GM11168 (cell line): Measurements from ENCODE around the gene DHX34.
"Not testable (repeated sequence)": the region's sequence is repeated elsewhere in the genome, so short reads cannot be mapped to it uniquely, and the experiment has no call there.

ENCODE experiments used
- in situ Hi-C: fragments of 300-500 bp; cut with MboI; formaldehyde crosslinking; loops from one replicate; pipeline ENCODE4 v1.12.0; 2022; ENCODE audit warnings: low sequenced_read_pairs; ENCODE audit not compliant: unreplicated experiment

The DHX34 gene

GRCh38 chr19:47348819-47349795 lies at the start of gene DHX34:
TSS of gene DHX34 (plus strand) at chr19:47349315. CDS start at chr19:47353031, 3,716 bp downstream.
- in situ Hi-C loops = no loop called here

GRCh38 chr19:47300867-47301266 lies 48.2 kb upstream of the DHX34 start:
- in situ Hi-C loops = not testable (repeated sequence)

- in situ Hi-C loops = no loop called here
These were observed 46.9 kb upstream of the DHX34 start for GRCh38 chr19:47302249-47302648.

- in situ Hi-C loops = no loop called here
These were observed 45.1 kb upstream of the DHX34 start for GRCh38 chr19:47303966-47304365.

GRCh38 chr19:47305309-47305751 lies 43.8 kb upstream of the DHX34 start:
- in situ Hi-C loops = no loop called here

GRCh38 chr19:47306303-47306702 lies 42.8 kb upstream of the DHX34 start:
- in situ Hi-C loops = no loop called here

GRCh38 chr19:47309038-47309437 lies 40.1 kb upstream of the DHX34 start:
- in situ Hi-C loops = no loop called here

- in situ Hi-C loops = no loop called here
These were observed 39.5 kb upstream of the DHX34 start, which contains the start of gene C5AR1 for GRCh38 chr19:47309608-47310007. TSS of gene C5AR1 (plus strand) at chr19:47309861. CDS start at chr19:47309896, 35 bp downstream.

- in situ Hi-C loops = no loop called here
These were observed 38.8 kb upstream of the DHX34 start for GRCh38 chr19:47310323-47310722.

- in situ Hi-C loops = no loop called here
These were observed 38.3 kb upstream of the DHX34 start for GRCh38 chr19:47310819-47311218.

GRCh38 chr19:47312366-47313006 lies 36.6 kb upstream of the DHX34 start:
- in situ Hi-C loops = no loop called here

GRCh38 chr19:47313754-47314295 lies 35.3 kb upstream of the DHX34 start:
- in situ Hi-C loops = no loop called here

GRCh38 chr19:47315125-47315821 lies 33.8 kb upstream of the DHX34 start:
- in situ Hi-C loops = no loop called here

- in situ Hi-C loops = no loop called here
These were observed 32.6 kb upstream of the DHX34 start for GRCh38 chr19:47316513-47316912.

GRCh38 chr19:47319923-47320871 lies 28.9 kb upstream of the DHX34 start:
- in situ Hi-C loops = no loop called here

- in situ Hi-C loops = no loop called here
These were observed 27.5 kb upstream of the DHX34 start for GRCh38 chr19:47321630-47322029.

GRCh38 chr19:47322058-47322457 lies 27.1 kb upstream of the DHX34 start:
- in situ Hi-C loops = no loop called here

GRCh38 chr19:47323409-47323808 lies 25.7 kb upstream of the DHX34 start:
- in situ Hi-C loops = no loop called here

GRCh38 chr19:47323872-47324271 lies 25.2 kb upstream of the DHX34 start:
- in situ Hi-C loops = no loop called here
